Gastroesophageal sphincter (tissue), 3 donors: ENCODE measurements around the gene TECPR1.

ENCODE experiments used
- CTCF ChIP-seq, 4 experiments: fragments of 200-600 bp in 2 of 4; fragments of 450-650 bp in 2 of 4; sonication (generic) in 1 of 4; IDR thresholded peaks; one replicate each; pipeline ENCODE4 v1.5.1; 2017 to 2019; ENCODE audit warnings: antibody characterized with exemption in 4 of 4, mild to moderate bottlenecking in 2 of 4, moderate library complexity in 2 of 4
- POLR2A ChIP-seq, 2 donors: fragments of 450-650 bp; IDR thresholded peaks; one replicate each; pipeline ENCODE4 v1.6.1; 2017; ENCODE audit warnings: antibody characterized with exemption in 2 of 2, mild to moderate bottlenecking in 2 of 2, moderate library complexity in 1 of 2

- TF ChIP-seq CTCF (IDR thresholded peaks at IDR 0.05), result no peak
- no peak for TF ChIP-seq POLR2A (IDR thresholded peaks at IDR 0.05)
Measured at GRCh38 chr7:98286701-98287485, 34.9 kb upstream of the TECPR1 start.
